ENCODE results near the gene RAP1GAP. TPM values are rescaled to one million over a fixed set of nuclear protein-coding genes. Genes with fewer than 3 reads are reported as not detected.

RAP1GAP gene
- total RNA-seq: 10 to 100 TPM in 4 of 8 experiments, 1 to 10 TPM in 3, under 1 TPM in 1; 0.31 to 22.8 (median 11.3) TPM

GRCh38 chr1:21669258-21670058, at the start of gene RAP1GAP:
Gene RAP1GAP (minus strand): TSS chr1:21669357. CDS start chr1:21620032, 49,325 bp downstream.
- H3K27ac ChIP-seq: peak within 1 kb of the TSS in 1 of 2 donors; percentile 50
- peak within 1 kb of the TSS; percentile 43 to 85 (median 50) for H3K4me3 ChIP-seq
- ATAC-seq (replicated peaks in 6 of 8): peak; percentile 41 to 74 (median 59)
- in situ Hi-C loops (cut with MboI; ENCODE audit: low pct_unique_long_range_greater_than_20kb in 2 of 9, low sequenced_read_pairs in 9 of 9, unreplicated experiment in 9 of 9): loop anchor here in 3 of 9 experiments (10.0 to 25.0 kb wide), 3 partner anchors 157 to 432 kb away; partner anchors contain the start of gene ALPL (in 1 of the 3)
- H3K4me1 ChIP-seq (replicated peaks in 1 of 2): peaks cover 32 to 33% of the 10 kb centered on the region in 2 donors
- 0 to 58% (median 28%) methylated on average over 2 to 9 of the region's 64 CpGs; no CpG with 5 or more reads in 3 of the 10 experiments for WGBS, 10 experiments

- Histone ChIP-seq H3K27ac (no peak overlapping the region), H3K4me1 (replicated peaks in 1 of 2) (no peaks in the 10 kb centered on the region), H3K4me3 (no peak overlapping the region)
- peak in 1 of 8 experiments; percentile 49 for ATAC-seq (replicated peaks in 6 of 8)
- in situ Hi-C loops (cut with MboI; ENCODE audit: low pct_unique_long_range_greater_than_20kb in 2 of 9, low sequenced_read_pairs in 9 of 9, unreplicated experiment in 9 of 9): loop anchor here in 1 of 9 experiments (25.0 kb wide), 1 partner anchor 246 kb away; no protein-coding TSS in a partner anchor
- 83 to 100% (median 93%) methylated on average over 1 to 2 of the region's 2 CpGs; no CpG with 5 or more reads in 1 of the 10 experiments for WGBS, 10 experiments
Observed at GRCh38 chr1:21716169-21716568, 47.0 kb upstream of the RAP1GAP start.

GRCh38 chr1:21707891-21708290, 38.7 kb upstream of the RAP1GAP start:
- H3K4me3 ChIP-seq: no peak overlapping the region
- in situ Hi-C loops (cut with MboI; ENCODE audit: low pct_unique_long_range_greater_than_20kb in 2 of 9, low sequenced_read_pairs in 9 of 9, unreplicated experiment in 9 of 9): loop anchor here in 1 of 9 experiments (25.0 kb wide), 1 partner anchor 254 kb away; no protein-coding TSS in a partner anchor
- no peak for ATAC-seq (replicated peaks in 6 of 8)
- WGBS, 10 experiments: 80 to 100% (median 90%) methylated on average over 1 to 4 of the region's 4 CpGs; no CpG with 5 or more reads in 3 of the 10 experiments
- H3K4me1 ChIP-seq (replicated peaks in 1 of 2): peaks cover 16 to 24% of the 10 kb centered on the region in 2 donors
- no peak overlapping the region for H3K27ac ChIP-seq

GRCh38 chr1:21707086-21707840, 38.1 kb upstream of the RAP1GAP start:
- H3K4me3 ChIP-seq: no peak overlapping the region
- H3K27ac ChIP-seq: no peak overlapping the region
- H3K4me1 ChIP-seq (replicated peaks in 1 of 2): peaks cover 22 to 24% of the 10 kb centered on the region in 2 donors
- no peak for ATAC-seq (replicated peaks in 6 of 8)
- in situ Hi-C loops (cut with MboI; ENCODE audit: low pct_unique_long_range_greater_than_20kb in 2 of 9, low sequenced_read_pairs in 9 of 9, unreplicated experiment in 9 of 9): loop anchor here in 1 of 9 experiments (25.0 kb wide), 1 partner anchor 255 kb away; no protein-coding TSS in a partner anchor
- 63 to 84% (median 73%) methylated on average over 3 to 5 of the region's 5 CpGs for WGBS, 10 experiments

GRCh38 chr1:21706151-21706835, 37.1 kb upstream of the RAP1GAP start:
- Histone ChIP-seq H3K4me3 (no peak overlapping the region), H3K27ac (no peak overlapping the region), H3K4me1 (replicated peaks in 1 of 2) (peaks cover 23 to 24% of the 10 kb centered on the region in 2 donors)
- in situ Hi-C loops (cut with MboI; ENCODE audit: low pct_unique_long_range_greater_than_20kb in 2 of 9, low sequenced_read_pairs in 9 of 9, unreplicated experiment in 9 of 9): loop anchor here in 1 of 9 experiments (25.0 kb wide), 1 partner anchor 256 kb away; no protein-coding TSS in a partner anchor
- ATAC-seq (replicated peaks in 6 of 8): peak in 7 of 8 experiments; percentile 45 to 88 (median 72)
- WGBS, 10 experiments: 39 to 79% (median 65%) methylated on average over 5 to 8 of the region's 8 CpGs

- in situ Hi-C loops (cut with MboI; ENCODE audit: low pct_unique_long_range_greater_than_20kb in 2 of 9, low sequenced_read_pairs in 9 of 9, unreplicated experiment in 9 of 9): loop anchor here in 1 of 9 experiments (25.0 kb wide), 1 partner anchor 257 kb away; no protein-coding TSS in a partner anchor
- WGBS, 10 experiments: 8 to 82% (median 36%) methylated on average over 2 to 4 of the region's 4 CpGs
- ATAC-seq (replicated peaks in 6 of 8): peak in 2 of 8 experiments; percentile 35 to 36
- Histone ChIP-seq H3K4me1 (replicated peaks in 1 of 2) (peaks cover 23 to 24% of the 10 kb centered on the region in 2 donors), H3K27ac (no peak overlapping the region), H3K4me3 (no peak overlapping the region)
Observed at GRCh38 chr1:21705303-21705980, 36.3 kb upstream of the RAP1GAP start.

GRCh38 chr1:21704145-21704544, 35.0 kb upstream of the RAP1GAP start:
- Histone ChIP-seq H3K4me3 (no peak overlapping the region), H3K27ac (no peak overlapping the region), H3K4me1 (replicated peaks in 1 of 2) (peaks cover 23 to 24% of the 10 kb centered on the region in 2 donors)
- in situ Hi-C loops (cut with MboI; ENCODE audit: low pct_unique_long_range_greater_than_20kb in 2 of 9, low sequenced_read_pairs in 9 of 9, unreplicated experiment in 9 of 9): loop anchor here in 1 of 9 experiments (25.0 kb wide), 1 partner anchor 258 kb away; no protein-coding TSS in a partner anchor
- 54 to 100% (median 90%) methylated on average over 1 to 5 of the region's 5 CpGs; no CpG with 5 or more reads in 1 of the 10 experiments for WGBS, 10 experiments
- ATAC-seq (replicated peaks in 6 of 8): peak in 3 of 8 experiments; percentile 10 to 50 (median 24)

- Histone ChIP-seq H3K4me1 (replicated peaks in 1 of 2) (peaks cover 23 to 24% of the 10 kb centered on the region in 2 donors), H3K27ac (no peak overlapping the region), H3K4me3 (no peak overlapping the region)
- in situ Hi-C loops (cut with MboI; ENCODE audit: low pct_unique_long_range_greater_than_20kb in 2 of 9, low sequenced_read_pairs in 9 of 9, unreplicated experiment in 9 of 9): loop anchor here in 1 of 9 experiments (25.0 kb wide), 1 partner anchor 259 kb away; no protein-coding TSS in a partner anchor
- ATAC-seq (replicated peaks in 6 of 8): peak; percentile 53 to 89 (median 64)
- WGBS, 10 experiments: 36 to 100% (median 82%) methylated on average over 1 to 3 of the region's 3 CpGs; no CpG with 5 or more reads in 1 of the 10 experiments
Observed at GRCh38 chr1:21703318-21703963, 34.3 kb upstream of the RAP1GAP start.

GRCh38 chr1:21702780-21703179, 33.6 kb upstream of the RAP1GAP start:
- ATAC-seq (replicated peaks in 6 of 8): peak in 1 of 8 experiments; percentile 15
- WGBS, 10 experiments: 89 to 100% (median 100%) methylated on average over 1 to 4 of the region's 4 CpGs; no CpG with 5 or more reads in 3 of the 10 experiments
- in situ Hi-C loops (cut with MboI; ENCODE audit: low pct_unique_long_range_greater_than_20kb in 2 of 9, low sequenced_read_pairs in 9 of 9, unreplicated experiment in 9 of 9): loop anchor here in 1 of 9 experiments (25.0 kb wide), 1 partner anchor 260 kb away; no protein-coding TSS in a partner anchor
- Histone ChIP-seq H3K4me1 (replicated peaks in 1 of 2) (peaks cover 23 to 24% of the 10 kb centered on the region in 2 donors), H3K27ac (no peak overlapping the region), H3K4me3 (no peak overlapping the region)

- 20 to 96% (median 89%) methylated on average over 1 to 6 of the region's 6 CpGs for whole genome bisulfite sequencing, 10 experiments
- in situ Hi-C loops (cut with MboI; ENCODE audit: low pct_unique_long_range_greater_than_20kb in 2 of 9, low sequenced_read_pairs in 9 of 9, unreplicated experiment in 9 of 9): loop anchor here in 1 of 9 experiments (25.0 kb wide), 1 partner anchor 261 kb away; no protein-coding TSS in a partner anchor
- ATAC-seq (replicated peaks in 6 of 8): no peak
Observed at GRCh38 chr1:21701401-21701800, 32.2 kb upstream of the RAP1GAP start.

GRCh38 chr1:21700094-21700493, 30.9 kb upstream of the RAP1GAP start:
- no peak overlapping the region for H3K4me3 ChIP-seq
- no peak for ATAC-seq (replicated peaks in 6 of 8)
- H3K4me1 ChIP-seq (replicated peaks in 1 of 2): peaks cover 10% of the 10 kb centered on the region in 2 donors
- H3K27ac ChIP-seq: no peak overlapping the region
- WGBS, 10 experiments: 83 to 100% (median 100%) methylated on average over 1 to 4 of the region's 4 CpGs; no CpG with 5 or more reads in 1 of the 10 experiments
- in situ Hi-C loops (cut with MboI; ENCODE audit: low pct_unique_long_range_greater_than_20kb in 2 of 9, low sequenced_read_pairs in 9 of 9, unreplicated experiment in 9 of 9): loop anchor here in 1 of 9 experiments (25.0 kb wide), 1 partner anchor 262 kb away; no protein-coding TSS in a partner anchor

More at GRCh38 chr1:21701401-21701800, 32.2 kb upstream of the RAP1GAP start:
- Histone ChIP-seq H3K4me1 (replicated peaks in 1 of 2) (peaks cover 20 to 21% of the 10 kb centered on the region in 2 donors), H3K27ac (no peak overlapping the region), H3K4me3 (no peak overlapping the region)
